GM23338 (cell line): ENCODE results near the gene MFSD2B. TPM values are rescaled to one million over a fixed set of nuclear protein-coding genes. Genes with fewer than 3 reads are reported as not detected.
A peak's percentile ranks its signal among the peaks of the same experiment; 100 is the strongest.

Experiments
- ATAC-seq: fragments of 200-7000 bp; cut with Tn5 transposase; 3 replicates; pipeline ENCODE4 v1.9.1; 2020
- DNase-seq: peaks from one replicate; pipeline ENCODE4 v3.0.0-alpha.2; 2015; ENCODE audit warnings: low spot score
- H2AFZ ChIP-seq: fragments of 200-600 bp; sonication (generic); 2 replicates; pipeline ENCODE4 v1.8.0; 2016; ENCODE audit warnings: antibody characterized with exemption, mild to moderate bottlenecking, moderate library complexity
- H3F3A ChIP-seq: fragments of 200-600 bp; sonication (generic); replicated peaks from 2 replicates; pipeline ENCODE4 v1.8.0; 2017; ENCODE audit warnings: antibody characterized with exemption, mixed run types, low read depth
- H3K27ac ChIP-seq: fragments of 200-600 bp; sonication (generic); 2 replicates; pipeline ENCODE4 v1.6.1; 2016; ENCODE audit warnings: low read depth
- H3K27me3 ChIP-seq: fragments of 200-600 bp; sonication (generic); 2 replicates; pipeline ENCODE4 v1.8.0; 2016; ENCODE audit warnings: mild to moderate bottlenecking, mixed run types, moderate library complexity; ENCODE audit not compliant: insufficient read depth
- H3K36me3 ChIP-seq: fragments of 200-600 bp; sonication (generic); 2 replicates; pipeline ENCODE4 v1.8.0; 2016; ENCODE audit warnings: mild to moderate bottlenecking; ENCODE audit not compliant: insufficient read depth
- H3K4me1 ChIP-seq: fragments of 200-600 bp; sonication (generic); 2 replicates; pipeline ENCODE4 v1.8.0; 2016; ENCODE audit warnings: mild to moderate bottlenecking, moderate library complexity; ENCODE audit not compliant: insufficient read depth
- H3K4me2 ChIP-seq: fragments of 200-600 bp; sonication (generic); 2 replicates; pipeline ENCODE4 v1.7.1; 2017; ENCODE audit warnings: mixed run types
- H3K4me3 ChIP-seq: fragments of 200-600 bp; sonication (generic); 2 replicates; pipeline ENCODE4 v1.6.1; 2016; ENCODE audit warnings: mixed run types
- H3K79me2 ChIP-seq: fragments of 200-600 bp; sonication (generic); replicated peaks from 2 replicates; pipeline ENCODE4 v1.8.0; 2017; ENCODE audit warnings: mild to moderate bottlenecking; ENCODE audit not compliant: insufficient read depth
- H3K9me2 ChIP-seq: fragments of 200-600 bp; sonication (generic); 2 replicates; pipeline ENCODE4 v1.8.0; 2017; ENCODE audit not compliant: insufficient read depth
- H4K20me1 ChIP-seq: fragments of 200-600 bp; sonication (generic); replicated peaks from 2 replicates; pipeline ENCODE4 v1.8.0; 2017; ENCODE audit warnings: mild to moderate bottlenecking; ENCODE audit not compliant: insufficient read depth
- H3K27ac Mint-ChIP-seq: 2 replicates; pipeline ENCODE4 v1.8.0; 2020; ENCODE audit warnings: inconsistent platforms, mild to moderate bottlenecking, moderate library complexity, mixed read lengths
- H3K27me3 Mint-ChIP-seq: 3 replicates; pipeline ENCODE4 v1.8.0; 2022; ENCODE audit warnings: low read depth, mild to moderate bottlenecking, moderate library complexity, mixed read lengths, inconsistent platforms; ENCODE audit not compliant: insufficient read depth, poor library complexity
- H3K36me3 Mint-ChIP-seq: 3 replicates; pipeline ENCODE4 v1.8.0; 2021; ENCODE audit warnings: low read depth, mild to moderate bottlenecking, inconsistent platforms, moderate library complexity, mixed read lengths
- H3K4me1 Mint-ChIP-seq: 3 replicates; pipeline ENCODE4 v1.8.0; 2020; ENCODE audit warnings: mild to moderate bottlenecking, inconsistent platforms, mixed read lengths
- H3K4me3 Mint-ChIP-seq: 3 replicates; pipeline ENCODE4 v1.8.0; 2021; ENCODE audit warnings: moderate library complexity, mild to moderate bottlenecking, inconsistent platforms, mixed read lengths
- H3K9me3 Mint-ChIP-seq: 3 replicates; pipeline ENCODE4 v1.8.0; 2020; ENCODE audit warnings: moderate library complexity, mild to moderate bottlenecking, inconsistent platforms, mixed read lengths
- CREB1 ChIP-seq: fragments of 250-450 bp; sonication (Bioruptor Pico); IDR thresholded peaks from 2 replicates; pipeline ENCODE4 v1.5.0; 2020; ENCODE audit warnings: low read depth, mild to moderate bottlenecking, moderate library complexity
- ETS1 ChIP-seq: IDR thresholded peaks from 2 replicates; pipeline ENCODE4 v1.6.1; 2016; ENCODE audit warnings: antibody characterized with exemption
- EZH2 ChIP-seq: fragments of 200-600 bp; sonication (generic); IDR thresholded peaks from one replicate; pipeline ENCODE4 v1.8.0; 2017; ENCODE audit warnings: antibody characterized with exemption, mild to moderate bottlenecking, low read depth; ENCODE audit not compliant: unreplicated experiment
- EZH2phosphoT487 ChIP-seq: fragments of 200-600 bp; sonication (generic); IDR thresholded peaks from one replicate; pipeline ENCODE4 v1.8.1; 2018; ENCODE audit warnings: antibody characterized with exemption; ENCODE audit not compliant: unreplicated experiment
- JUNB ChIP-seq: IDR thresholded peaks from one replicate; pipeline ENCODE4 v1.6.1; 2016; ENCODE audit warnings: antibody characterized with exemption; ENCODE audit not compliant: unreplicated experiment
- POLR2AphosphoS5 ChIP-seq: IDR thresholded peaks from 2 replicates; pipeline ENCODE4 v1.6.1; 2016; ENCODE audit warnings: antibody characterized with exemption, low read depth
- REST ChIP-seq: IDR thresholded peaks from one replicate; pipeline ENCODE4 v1.6.1; 2018; ENCODE audit warnings: antibody characterized with exemption; ENCODE audit not compliant: unreplicated experiment
- STAT1 ChIP-seq: IDR thresholded peaks from one replicate; pipeline ENCODE4 v1.6.1; 2016; ENCODE audit warnings: antibody characterized with exemption; ENCODE audit not compliant: unreplicated experiment
- ZNF462 ChIP-seq: fragments of 250-450 bp; sonication (Bioruptor Pico); IDR thresholded peaks from 2 replicates; pipeline ENCODE4 v1.5.0; 2020; ENCODE audit warnings: mild to moderate bottlenecking, moderate library complexity
- polyA plus RNA-seq: library from polyadenylated mRNA; unstranded; fragments of >200 nt; fragmentation: Nextera tagmentation; extraction: Ambion mirVana; gene quantifications from 2 replicates; pipeline ENCODE4 v1.2.1, GENCODE V29; 2016
- total RNA-seq: library from RNA; depleted of rRNA; stranded (reverse); fragments of >200 nt; shearing (Covaris generic); gene quantifications from 2 replicates; pipeline ENCODE4 v1.2.3, GENCODE V29; 2014

MFSD2B gene
- total and polyA plus RNA-seq, 2 experiments from 2014 or later, result 0.21 to 2.3 TPM

GRCh38 chr2:24046930-24047702 lies 37.2 kb downstream of the MFSD2B start, which contains the start of gene WDCP (continued):
- TF ChIP-seq ZNF462 (no peak), EZH2 (no peak), EZH2phosphoT487 (no peak), CREB1 (CRISPR knock-in tag) (peak; percentile 32; the same call in 1 of the 2 replicates)

GRCh38 chr2:24047703-24048033 lies 37.8 kb downstream of the MFSD2B start:
- Histone ChIP-seq H3K4me2 (peak overlapping the region; percentile 65; the same call in 1 of the 2 replicates), H3K27me3 (no peaks in the 10 kb centered on the region), H4K20me1 (no peaks in the 10 kb centered on the region; the same call in 1 of the 2 replicates), H3K4me3 (peak overlapping the region; percentile 36), H3K9me2 (no peaks in the 10 kb centered on the region), H2AFZ (no peak overlapping the region), H3K79me2 (peaks cover 59% of the 10 kb centered on the region), H3K36me3 (no peaks in the 10 kb centered on the region), H3K4me1 (peaks cover 30% of the 10 kb centered on the region), H3F3A (peaks cover 20% of the 10 kb centered on the region; the same call in 1 of the 2 replicates), H3K27ac (0 out of 2 replicates have a peak overlapping the region, but pooled peaks have one; percentile 4)
- peak; percentile 40 for DNase-seq
- H3K4me3 Mint-ChIP-seq, result peak overlapping the region; percentile 96
- TF ChIP-seq JUNB (no peak), POLR2AphosphoS5 (no peak), REST (no peak), ETS1 (no peak), STAT1 (no peak)
- peaks cover 7% of the 10 kb centered on the region for H3K27me3 Mint-ChIP-seq
- H3K27ac Mint-ChIP-seq, result no peak overlapping the region; the same call in 1 of the 2 replicates
- H3K9me3 Mint-ChIP-seq, result no peaks in the 10 kb centered on the region
- peak; percentile 9 for ATAC-seq
- H3K36me3 Mint-ChIP-seq, result peaks cover 7% of the 10 kb centered on the region
- peaks cover 22% of the 10 kb centered on the region for H3K4me1 Mint-ChIP-seq
